NCI-H187 (cell line): Measurements from ENCODE around the gene NCL.
A peak's percentile ranks its signal among the peaks of the same experiment; 100 is the strongest.

Experiments
- DNase-seq, 2 experiments: peaks; one replicate each; lab custom pipeline; 2025; lab: John Stamatoyannopoulos, UW

NCL gene, protein sequence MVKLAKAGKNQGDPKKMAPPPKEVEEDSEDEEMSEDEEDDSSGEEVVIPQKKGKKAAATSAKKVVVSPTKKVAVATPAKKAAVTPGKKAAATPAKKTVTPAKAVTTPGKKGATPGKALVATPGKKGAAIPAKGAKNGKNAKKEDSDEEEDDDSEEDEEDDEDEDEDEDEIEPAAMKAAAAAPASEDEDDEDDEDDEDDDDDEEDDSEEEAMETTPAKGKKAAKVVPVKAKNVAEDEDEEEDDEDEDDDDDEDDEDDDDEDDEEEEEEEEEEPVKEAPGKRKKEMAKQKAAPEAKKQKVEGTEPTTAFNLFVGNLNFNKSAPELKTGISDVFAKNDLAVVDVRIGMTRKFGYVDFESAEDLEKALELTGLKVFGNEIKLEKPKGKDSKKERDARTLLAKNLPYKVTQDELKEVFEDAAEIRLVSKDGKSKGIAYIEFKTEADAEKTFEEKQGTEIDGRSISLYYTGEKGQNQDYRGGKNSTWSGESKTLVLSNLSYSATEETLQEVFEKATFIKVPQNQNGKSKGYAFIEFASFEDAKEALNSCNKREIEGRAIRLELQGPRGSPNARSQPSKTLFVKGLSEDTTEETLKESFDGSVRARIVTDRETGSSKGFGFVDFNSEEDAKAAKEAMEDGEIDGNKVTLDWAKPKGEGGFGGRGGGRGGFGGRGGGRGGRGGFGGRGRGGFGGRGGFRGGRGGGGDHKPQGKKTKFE

DNA sequence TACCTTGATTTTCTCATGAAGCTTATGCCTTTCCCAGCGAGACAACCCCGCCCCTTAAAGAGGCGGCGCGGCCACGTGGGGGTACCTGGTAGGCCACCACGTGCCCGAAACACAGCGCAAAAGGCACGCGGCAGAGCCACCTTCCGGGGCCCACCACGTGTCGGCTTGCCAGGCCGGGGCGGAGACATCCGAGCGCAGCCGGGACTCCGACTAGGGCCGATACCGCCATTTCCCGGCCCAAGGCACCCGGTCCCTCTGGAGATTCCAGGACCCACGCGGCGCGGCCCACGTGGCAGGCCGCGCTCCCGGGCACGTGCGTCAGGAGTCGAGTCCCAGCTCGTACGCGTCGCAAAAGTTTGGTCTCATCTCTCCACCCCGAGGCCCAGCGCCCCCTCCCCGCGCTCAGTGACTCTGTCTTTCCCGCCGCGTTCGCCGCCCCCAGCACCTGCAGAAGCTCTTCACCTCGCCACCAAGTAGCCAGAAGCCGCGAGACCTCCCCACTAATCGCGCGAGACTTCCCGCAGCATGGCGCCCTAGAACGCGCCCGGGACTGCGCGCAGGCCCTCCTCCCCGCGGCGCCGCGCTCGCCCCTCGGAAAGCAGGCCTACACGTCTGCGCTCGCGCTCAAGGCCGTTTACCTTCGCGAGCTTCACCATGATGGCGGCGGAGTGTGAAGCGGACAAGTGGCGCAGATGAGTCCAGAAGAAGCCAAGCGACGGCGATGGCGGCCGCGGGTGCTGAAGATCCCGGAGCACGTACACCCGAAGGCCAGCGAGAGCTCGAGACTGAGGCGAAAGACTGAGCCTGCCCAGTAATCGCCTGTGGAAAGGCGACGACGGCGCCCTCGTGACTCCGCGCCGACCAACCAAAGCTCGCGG, at the start of gene NCL:
Gene NCL, minus strand, starts transcription at position 787 of the 878 bp plus-strand sequence. Its CDS starts 131 bp downstream, at position 656.
- DNase-seq = peak; percentile 45 to 61

GRCh38 chr2:231513746-231514224, 49.5 kb upstream of the NCL start:
- no peak for DNase-seq

DNA sequence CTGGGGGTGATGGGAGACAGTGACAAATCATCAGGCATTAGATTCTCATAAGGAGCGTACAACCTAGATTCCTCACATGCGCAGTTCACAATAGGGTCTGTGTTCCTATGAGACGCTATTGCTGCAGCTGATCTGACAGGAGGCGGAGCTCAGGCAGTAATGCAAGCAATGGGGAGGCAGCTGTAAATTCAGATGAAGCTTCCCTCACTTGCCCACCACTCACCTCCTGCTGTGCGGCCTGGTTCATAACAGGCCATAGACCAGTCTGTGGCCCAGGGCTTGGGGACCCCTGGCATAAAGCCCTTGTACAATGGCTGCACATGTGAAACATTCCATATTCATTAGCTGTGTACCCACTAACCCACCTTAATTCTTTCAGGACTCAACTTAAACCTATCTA, 47.9 kb upstream of the NCL start:
- no peak for DNase-seq

GRCh38 chr2:231503766-231504165, 39.5 kb upstream of the NCL start:
- no peak for DNase-seq

DNA sequence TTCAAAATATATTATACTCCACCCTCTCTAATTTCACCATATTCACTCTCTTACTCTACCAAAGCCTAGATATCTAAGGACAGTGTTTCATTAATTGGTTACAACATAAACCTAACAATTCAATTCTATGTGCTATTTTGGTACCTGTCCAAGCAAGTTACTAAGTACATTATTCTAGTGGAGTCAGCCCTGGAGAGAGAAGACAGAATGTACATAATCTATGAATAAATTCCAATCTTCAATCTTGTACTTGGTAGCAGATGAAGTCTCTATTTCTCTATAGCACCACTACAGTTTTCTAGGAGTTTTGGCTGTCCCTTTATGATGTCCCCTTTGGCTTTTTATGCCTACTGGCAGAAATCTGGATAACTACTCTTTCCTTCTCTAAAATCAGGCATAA, 38.3 kb upstream of the NCL start:
- no peak for DNase-seq

- DNase-seq = no peak
These were observed 33.4 kb upstream of the NCL start for GRCh38 chr2:231497651-231498050.

- DNase-seq = no peak
These were observed 30.4 kb upstream of the NCL start for GRCh38 chr2:231494669-231495068.

DNA sequence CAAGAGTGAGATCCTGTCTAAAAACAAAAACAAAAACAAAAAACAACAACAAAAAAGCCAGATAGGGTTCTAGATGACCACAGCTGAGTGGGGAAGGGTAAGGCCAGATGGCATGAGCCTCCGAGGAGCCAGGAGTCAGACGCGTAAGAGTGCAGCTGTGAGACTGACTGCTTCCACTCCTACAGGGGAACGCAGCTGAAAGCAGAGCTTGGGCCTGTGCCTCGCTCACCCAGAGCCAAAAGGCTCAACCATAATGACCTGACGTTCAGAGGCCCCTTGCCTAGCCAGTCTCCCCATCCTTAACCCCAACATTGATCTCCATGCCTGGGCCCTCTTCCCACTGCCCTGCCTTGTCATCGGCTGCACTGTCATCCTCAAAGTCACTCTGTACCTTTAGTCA, 26.5 kb upstream of the NCL start:
- DNase-seq = no peak

- DNase-seq = no peak
These were observed 25.7 kb upstream of the NCL start for GRCh38 chr2:231489990-231490389.

DNA sequence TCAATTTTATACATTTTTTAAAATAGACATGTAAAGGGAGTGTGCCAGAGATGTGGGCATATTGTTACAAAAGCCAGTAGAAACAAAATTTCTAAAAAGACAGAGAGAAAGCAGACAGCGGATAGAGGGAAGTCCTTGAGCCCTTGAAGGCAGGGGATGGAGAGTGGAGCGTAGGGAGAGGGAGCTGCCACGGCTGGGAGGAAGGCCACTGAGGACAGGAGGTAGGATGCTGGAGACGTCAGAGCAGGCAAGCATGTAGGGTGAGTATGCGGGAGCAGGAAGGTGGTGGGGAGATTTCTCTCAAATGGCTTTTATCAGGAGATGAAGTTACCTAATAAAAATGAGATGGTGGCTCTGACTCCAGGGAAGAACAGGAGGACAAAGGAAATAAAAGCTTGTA, 24.0 kb upstream of the NCL start:
- no peak for DNase-seq

GRCh38 chr2:231486851-231487596, 22.7 kb upstream of the NCL start:
- DNase-seq = no peak

GRCh38 chr2:231483398-231484329, 19.4 kb upstream of the NCL start:
- DNase-seq = no peak

DNA sequence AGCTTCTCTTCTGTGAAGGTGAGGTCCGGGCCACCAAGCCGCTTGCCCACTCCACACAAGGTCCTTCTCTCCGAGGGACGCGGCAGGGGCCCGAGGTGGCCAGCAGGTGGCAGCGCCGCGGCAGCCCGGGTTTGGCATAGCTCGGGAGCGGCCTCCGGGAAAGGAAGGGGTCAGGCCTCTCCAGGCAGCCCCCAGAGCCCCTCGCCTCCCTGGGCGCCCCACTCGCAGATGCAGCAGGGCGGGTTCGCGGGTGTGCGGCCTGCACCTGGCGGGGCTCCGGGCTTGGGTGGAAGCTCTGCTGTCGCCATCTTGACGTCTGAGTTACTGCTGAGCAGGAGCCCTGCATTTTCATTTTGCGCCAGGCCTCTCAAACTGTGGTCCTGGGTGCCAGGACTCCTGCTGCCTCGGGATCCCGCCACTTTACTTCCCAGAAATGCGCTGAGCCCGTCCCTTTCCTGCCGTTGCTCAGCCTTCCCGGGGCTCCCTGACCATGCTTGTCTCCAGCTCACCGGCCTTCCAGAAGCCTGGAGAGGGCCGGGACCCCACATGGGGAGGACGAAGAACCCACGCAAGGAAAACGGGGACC, 18.6 kb upstream of the NCL start:
- DNase-seq = peak in 1 of 2 experiments; percentile 31

DNA sequence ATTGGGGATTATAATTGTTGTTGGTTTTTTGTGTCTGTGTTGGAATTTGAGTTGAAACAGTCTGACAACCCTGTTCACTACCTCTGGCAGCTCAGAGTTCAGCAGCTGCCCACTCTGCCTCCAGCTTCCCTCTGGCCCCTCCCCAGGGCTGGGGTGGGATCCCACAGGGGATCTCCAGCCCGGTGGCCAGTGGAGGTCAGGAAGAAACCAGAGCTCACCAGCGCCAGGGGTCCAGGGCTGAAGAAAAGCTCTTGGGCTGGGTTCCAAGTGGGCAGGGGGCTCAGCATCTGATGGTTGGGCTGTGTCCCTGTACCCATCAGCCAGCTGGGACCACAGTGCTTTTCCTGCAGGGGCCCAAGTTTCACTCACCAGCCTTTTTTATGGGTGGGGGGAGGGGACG, 16.5 kb upstream of the NCL start:
- DNase-seq = no peak

DNA sequence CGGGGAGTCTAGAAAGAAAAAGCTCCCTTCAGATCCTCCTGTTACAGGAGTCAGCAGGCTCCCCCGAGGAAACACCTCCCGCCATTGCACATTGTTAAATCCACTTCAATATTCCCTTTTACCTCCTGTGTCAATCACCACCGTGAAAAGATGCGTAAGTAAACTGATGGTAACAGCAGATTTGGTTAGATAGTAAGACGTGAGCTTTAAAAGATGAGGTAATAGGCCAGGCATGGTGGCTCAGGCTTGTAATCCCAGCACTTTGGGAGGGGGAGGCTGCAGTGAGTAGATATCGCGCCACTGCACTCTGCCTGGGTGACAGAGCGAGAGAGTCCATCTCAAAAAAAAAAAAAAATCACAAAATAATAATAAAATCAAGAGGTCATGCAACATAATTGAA, 15.2 kb upstream of the NCL start:
- no peak for DNase-seq

DNA sequence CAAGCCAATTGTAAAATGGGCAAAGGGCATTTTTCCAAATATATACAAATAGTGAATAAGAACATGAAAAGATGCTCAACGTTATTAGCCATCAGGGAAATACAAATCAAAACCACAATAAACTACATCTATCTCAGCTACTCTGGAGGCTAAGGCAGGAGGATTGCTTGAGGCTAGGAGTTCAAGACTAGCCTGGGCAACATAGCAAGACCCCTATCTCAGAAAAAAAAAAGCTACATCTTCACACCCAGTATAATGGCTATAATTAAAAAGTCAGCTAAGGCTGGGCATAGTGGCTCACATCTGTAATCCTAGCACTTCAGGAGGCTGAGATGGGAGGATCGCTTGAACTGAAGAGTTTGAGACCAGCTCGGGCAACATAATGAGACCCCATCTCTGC, 12.6 kb upstream of the NCL start:
- no peak for DNase-seq

GRCh38 chr2:231475965-231476364, 11.7 kb upstream of the NCL start:
- no peak for DNase-seq

DNA sequence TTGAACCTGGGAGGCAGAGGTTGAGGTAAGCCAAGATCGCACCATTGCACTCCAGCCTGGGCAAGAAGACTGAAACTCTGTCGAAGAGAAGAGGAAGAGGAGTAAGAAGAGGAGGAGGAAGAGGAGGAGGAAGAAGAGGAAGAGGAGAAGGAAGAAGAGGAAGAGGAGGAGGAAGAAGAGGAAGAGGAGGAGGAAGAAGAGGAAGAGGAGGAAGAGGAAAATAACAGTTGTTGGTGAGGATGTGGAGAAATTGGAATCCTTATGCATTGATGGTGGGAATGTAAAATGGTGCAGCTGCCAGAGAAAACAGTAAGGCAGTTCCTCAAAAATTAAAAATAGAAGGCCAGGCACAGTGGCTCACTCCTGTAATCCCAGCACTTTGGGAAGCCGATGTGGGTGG, 8.5 kb upstream of the NCL start:
- no peak for DNase-seq

DNA sequence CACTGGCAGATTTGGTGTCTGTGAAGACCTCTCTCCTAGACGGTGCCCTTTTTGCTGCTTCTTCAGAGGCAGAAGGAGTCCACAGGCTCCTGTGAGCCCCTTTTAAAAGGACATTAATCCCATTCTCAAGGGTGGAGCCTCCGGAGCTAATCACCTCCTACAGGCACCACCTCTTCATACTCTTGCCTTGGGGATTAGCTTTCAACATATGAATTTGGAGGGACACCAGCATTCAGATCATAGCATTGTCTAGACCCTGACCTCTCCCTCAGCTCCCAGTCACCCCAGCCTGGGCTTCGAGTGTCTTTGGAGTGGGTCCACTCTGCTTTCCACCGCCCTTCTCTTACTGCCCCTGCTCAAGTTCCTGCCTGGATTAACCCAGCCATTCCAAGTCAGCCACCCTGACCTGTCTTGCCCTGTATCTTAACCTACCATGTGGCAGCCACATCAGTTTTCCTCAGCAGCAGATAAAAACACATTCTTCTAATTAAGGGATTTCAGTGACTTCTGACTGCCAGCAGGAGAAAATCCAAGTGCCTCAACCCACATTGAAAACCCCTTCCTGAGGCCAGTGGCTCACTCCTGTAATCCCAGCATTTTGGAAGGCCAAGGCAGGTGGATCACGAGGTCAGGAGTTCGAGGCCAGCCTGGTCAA, 6.1 kb upstream of the NCL start:
- no peak for DNase-seq

DNA sequence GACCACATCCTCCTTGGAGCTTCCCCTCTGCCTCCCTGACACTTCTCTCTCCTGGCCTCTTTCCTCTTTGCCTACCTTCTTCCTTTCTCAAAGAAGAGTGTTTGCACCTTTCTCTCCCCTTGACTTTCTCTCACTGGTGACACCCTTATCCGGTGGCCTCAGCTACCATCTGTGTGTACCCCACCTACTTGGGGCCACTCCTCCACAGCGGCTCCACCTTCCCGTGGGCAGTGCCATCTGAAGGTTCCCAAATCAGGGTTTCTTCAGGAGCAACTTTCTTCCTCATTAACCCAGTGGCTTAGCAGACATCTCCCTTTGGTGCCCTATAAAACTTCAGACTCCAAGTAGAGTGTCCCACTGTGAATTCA, 5.3 kb upstream of the NCL start:
- DNase-seq = no peak
